Caco-2 (cell line): ENCODE measurements around the gene SP8. TPM values are rescaled to one million over a fixed set of nuclear protein-coding genes. Genes with fewer than 3 reads are reported as not detected.
A peak's percentile ranks its signal among the peaks of the same experiment; 100 is the strongest.

ENCODE experiments used
- BruUV-seq: library from RNA; stranded (reverse); fragments of 400-500 nt; replicated peaks from 2 replicates; lab custom pipeline; 2021; lab: Mats Ljungman, UMichigan
- CTCF ChIA-PET: fragments of 300-600 bp; sonication (Branson Sonifier 250); formaldehyde crosslinking; loops from one replicate; lab custom pipeline; 2022; ENCODE audit warnings: antibody characterized with exemption; lab: Charles Lee
- POLR2A ChIA-PET: fragments of 300-600 bp; sonication (Branson Sonifier 250); formaldehyde crosslinking; loops from one replicate; lab custom pipeline; 2022; ENCODE audit warnings: antibody characterized with exemption; lab: Charles Lee
- DNase-seq, 2 experiments: peaks; one replicate each; pipeline versions ENCODE4 v3.0.0 to v3.0.0-alpha.2; 2020 to 2022
- H3K27me3 ChIP-seq: replicated peaks from 2 replicates; pipeline ENCODE4 v1.6.0; 2011; ENCODE audit warnings: low read length; ENCODE audit not compliant: control insufficient read depth, insufficient read depth
- H3K36me3 ChIP-seq: 2 replicates; pipeline ENCODE4 v1.5.1; 2011; ENCODE audit warnings: low read length; ENCODE audit not compliant: control insufficient read depth, insufficient read depth
- H3K4me1 ChIP-seq: fragments of 250-450 bp; sonication (Bioruptor Pico); 2 replicates; pipeline ENCODE4 v1.5.1; 2020; ENCODE audit warnings: mild to moderate bottlenecking
- H3K4me3 ChIP-seq: 2 replicates; pipeline ENCODE4 v1.5.1; 2011; ENCODE audit warnings: low read depth, mild to moderate bottlenecking, control low read depth, low read length
- H3K9me3 ChIP-seq: fragments of 250-450 bp; sonication (Bioruptor Pico); 2 replicates; pipeline ENCODE4 v1.5.1; 2020; ENCODE audit warnings: mild to moderate bottlenecking, moderate library complexity
- H3K27ac Mint-ChIP-seq: one replicate; pipeline ENCODE4 v1.8.0; 2022; ENCODE audit warnings: mixed read lengths; ENCODE audit not compliant: unreplicated experiment
- H3K27me3 Mint-ChIP-seq: one replicate; pipeline ENCODE4 v1.8.0; 2022; ENCODE audit warnings: mixed read lengths; ENCODE audit not compliant: insufficient read depth, unreplicated experiment
- H3K36me3 Mint-ChIP-seq: one replicate; pipeline ENCODE4 v1.8.0; 2022; ENCODE audit warnings: mild to moderate bottlenecking, mixed read lengths; ENCODE audit not compliant: insufficient read depth, unreplicated experiment
- H3K4me1 Mint-ChIP-seq: one replicate; pipeline ENCODE4 v1.8.0; 2022; ENCODE audit warnings: low read depth, mixed read lengths; ENCODE audit not compliant: unreplicated experiment
- H3K4me3 Mint-ChIP-seq: one replicate; pipeline ENCODE4 v1.8.0; 2022; ENCODE audit warnings: mild to moderate bottlenecking, moderate library complexity, mixed read lengths; ENCODE audit not compliant: unreplicated experiment
- H3K9me3 Mint-ChIP-seq: one replicate; pipeline ENCODE4 v1.8.0; 2022; ENCODE audit warnings: mixed read lengths; ENCODE audit not compliant: unreplicated experiment
- intact Hi-C: fragments of 100-400 bp; cut with micrococcal nuclease; formaldehyde crosslinking; loops from one replicate; pipeline ENCODE4 v1.10.0; 2022; ENCODE audit not compliant: unreplicated experiment
- total RNA-seq: library from RNA; stranded (reverse); gene quantifications from 2 replicates; pipeline ENCODE4 v1.2.3, GENCODE V29; 2022
- TF ChIP-seq, protein P1 (sequence below), 2 experiments: fragments of 200-600 bp in 1 of 2; IDR thresholded peaks; 1 replicate in 1 of 2; 2 replicates in 1 of 2; pipeline versions ENCODE4 v1.5.1 to v1.8.0; 2011 to 2022; ENCODE audit warnings: antibody characterized with exemption in 1 of 2, control low read depth in 1 of 2, inconsistent platforms in 1 of 2, low read depth in 1 of 2, low read length in 1 of 2, mild to moderate bottlenecking in 1 of 2, moderate library complexity in 1 of 2; ENCODE audit not compliant: insufficient read depth in 1 of 2, severe bottlenecking in 1 of 2, unreplicated experiment in 1 of 2

The SP8 gene
- total RNA-seq, 1 experiment from 2014 or later: 13.2 TPM

DNA sequence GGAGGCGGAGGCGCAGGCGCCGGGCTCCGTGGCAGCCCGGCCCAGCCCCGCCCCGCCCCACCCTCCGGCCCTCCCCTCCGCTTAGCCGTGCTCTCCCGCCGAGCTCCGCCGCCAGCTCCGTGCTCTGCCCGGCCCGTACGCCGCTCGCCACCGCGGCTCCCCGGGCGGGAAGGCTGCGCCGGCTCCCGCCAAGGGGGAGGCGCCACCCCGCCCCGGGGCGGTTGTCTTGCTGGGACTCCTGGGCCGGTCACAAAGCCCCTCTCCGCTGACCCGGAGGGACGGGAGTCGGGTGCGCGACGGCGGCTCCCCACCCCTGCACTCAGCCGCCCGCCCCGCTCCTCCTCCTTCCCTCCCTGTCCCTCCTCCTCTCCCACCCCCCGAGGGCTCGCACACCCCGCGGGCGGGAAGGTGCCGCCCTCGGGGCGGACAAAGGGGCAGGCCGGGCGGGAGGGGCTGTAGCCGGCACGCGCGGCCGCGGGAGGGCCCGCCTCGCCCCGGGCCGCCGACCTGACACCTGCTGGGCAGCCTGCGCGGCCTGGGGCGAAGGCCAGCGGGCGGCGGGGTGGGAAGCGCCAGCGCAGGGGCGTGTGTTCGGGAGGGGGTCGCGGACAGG lies 11.5 kb upstream of the SP8 start:
- Mint-ChIP-seq H3K27ac (peak overlapping the region; percentile 82), H3K4me1 (no peaks in the 10 kb centered on the region), H3K36me3 (no peaks in the 10 kb centered on the region), H3K27me3 (no peaks in the 10 kb centered on the region), H3K9me3 (no peaks in the 10 kb centered on the region), H3K4me3 (peak overlapping the region; percentile 98)
- Histone ChIP-seq H3K27me3 (no peaks in the 10 kb centered on the region), H3K4me3 (peak overlapping the region; percentile 50), H3K9me3 (no peaks in the 10 kb centered on the region), H3K4me1 (no peaks in the 10 kb centered on the region; the same call in 1 of the 2 replicates), H3K36me3 (no peaks in the 10 kb centered on the region)
- DNase-seq: peak; percentile 89 to 90
- ChIA-PET CTCF (interaction anchor here (0.7 to 1.6 kb wide), 3 partner anchors 12 to 456 kb away, joined by 3 to 7 read pairs (median 4); partner anchors contain the start of gene SP8), POLR2A (interaction anchor here (0.5 to 1.6 kb wide), 2 partner anchors 12 to 156 kb away, joined by 6 to 17 read pairs; partner anchors contain the start of gene SP8)
- TF ChIP-seq, protein P1, sequence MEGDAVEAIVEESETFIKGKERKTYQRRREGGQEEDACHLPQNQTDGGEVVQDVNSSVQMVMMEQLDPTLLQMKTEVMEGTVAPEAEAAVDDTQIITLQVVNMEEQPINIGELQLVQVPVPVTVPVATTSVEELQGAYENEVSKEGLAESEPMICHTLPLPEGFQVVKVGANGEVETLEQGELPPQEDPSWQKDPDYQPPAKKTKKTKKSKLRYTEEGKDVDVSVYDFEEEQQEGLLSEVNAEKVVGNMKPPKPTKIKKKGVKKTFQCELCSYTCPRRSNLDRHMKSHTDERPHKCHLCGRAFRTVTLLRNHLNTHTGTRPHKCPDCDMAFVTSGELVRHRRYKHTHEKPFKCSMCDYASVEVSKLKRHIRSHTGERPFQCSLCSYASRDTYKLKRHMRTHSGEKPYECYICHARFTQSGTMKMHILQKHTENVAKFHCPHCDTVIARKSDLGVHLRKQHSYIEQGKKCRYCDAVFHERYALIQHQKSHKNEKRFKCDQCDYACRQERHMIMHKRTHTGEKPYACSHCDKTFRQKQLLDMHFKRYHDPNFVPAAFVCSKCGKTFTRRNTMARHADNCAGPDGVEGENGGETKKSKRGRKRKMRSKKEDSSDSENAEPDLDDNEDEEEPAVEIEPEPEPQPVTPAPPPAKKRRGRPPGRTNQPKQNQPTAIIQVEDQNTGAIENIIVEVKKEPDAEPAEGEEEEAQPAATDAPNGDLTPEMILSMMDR (IDR thresholded peaks at IDR 0.05; ENCODE audit: insufficient read depth in 1 of 2, low read depth in 1 of 2, low read length in 1 of 2, severe bottlenecking in 1 of 2, unreplicated experiment in 1 of 2): no peak
- intact Hi-C loops: no loop called here
- no TSS peak for BruUV-seq

DNA sequence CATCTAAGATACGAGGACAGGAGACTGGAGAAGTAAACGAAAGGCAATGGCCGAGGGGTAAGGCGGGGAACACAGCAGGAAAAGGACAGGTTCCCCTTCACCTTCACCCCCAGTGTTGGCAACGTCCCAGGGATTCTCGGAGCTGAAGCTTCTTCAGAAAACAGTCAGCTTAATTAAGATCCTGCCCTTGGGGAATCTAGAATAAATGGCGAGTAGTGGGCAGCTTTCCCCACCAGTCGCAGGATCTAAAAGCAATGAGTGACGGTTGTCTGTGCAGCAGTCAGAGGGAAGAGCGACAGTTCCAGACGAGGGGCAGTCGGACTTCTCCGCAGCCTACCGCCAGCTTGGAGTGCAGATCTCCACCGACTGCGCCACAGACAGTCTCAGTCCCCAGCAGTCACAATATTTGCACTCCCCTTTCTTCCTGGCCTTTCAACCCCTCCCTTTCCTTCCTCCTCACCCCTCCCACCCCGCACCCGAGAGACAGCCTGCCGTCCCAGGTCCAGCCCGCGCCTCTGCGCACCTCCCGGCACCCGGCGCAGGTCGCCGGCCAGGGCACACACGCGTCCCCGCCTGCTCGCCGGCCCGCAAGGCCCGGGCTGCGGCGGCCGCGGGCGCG lies 10.9 kb upstream of the SP8 start:
- Mint-ChIP-seq H3K27ac (peak overlapping the region; percentile 82), H3K36me3 (no peaks in the 10 kb centered on the region), H3K4me1 (no peaks in the 10 kb centered on the region), H3K9me3 (no peaks in the 10 kb centered on the region), H3K27me3 (no peaks in the 10 kb centered on the region), H3K4me3 (peak overlapping the region; percentile 98)
- CTCF ChIA-PET: interaction anchor here (0.7 to 1.6 kb wide), 3 partner anchors 11 to 457 kb away, joined by 3 to 7 read pairs (median 4); partner anchors contain the start of gene SP8
- Histone ChIP-seq H3K27me3 (no peaks in the 10 kb centered on the region), H3K36me3 (no peaks in the 10 kb centered on the region), H3K4me1 (no peaks in the 10 kb centered on the region; the same call in 1 of the 2 replicates), H3K4me3 (peak overlapping the region; percentile 50), H3K9me3 (no peaks in the 10 kb centered on the region)
- BruUV-seq: TSS peak; percentile 89
- intact Hi-C loops: loop anchor here (1.0 kb wide), 1 partner anchor 10 kb away; no protein-coding TSS in a partner anchor
- TF ChIP-seq, protein P1 (IDR thresholded peaks at IDR 0.05; ENCODE audit: insufficient read depth in 1 of 2, low read depth in 1 of 2, low read length in 1 of 2, severe bottlenecking in 1 of 2, unreplicated experiment in 1 of 2): no peak
- POLR2A ChIA-PET: interaction anchor here (0.6 to 1.6 kb wide), 2 partner anchors 12 to 58 kb away, joined by 4 to 17 read pairs; partner anchors contain the start of gene SP8
- DNase-seq: peak in 1 of 2 experiments; percentile 72

DNA sequence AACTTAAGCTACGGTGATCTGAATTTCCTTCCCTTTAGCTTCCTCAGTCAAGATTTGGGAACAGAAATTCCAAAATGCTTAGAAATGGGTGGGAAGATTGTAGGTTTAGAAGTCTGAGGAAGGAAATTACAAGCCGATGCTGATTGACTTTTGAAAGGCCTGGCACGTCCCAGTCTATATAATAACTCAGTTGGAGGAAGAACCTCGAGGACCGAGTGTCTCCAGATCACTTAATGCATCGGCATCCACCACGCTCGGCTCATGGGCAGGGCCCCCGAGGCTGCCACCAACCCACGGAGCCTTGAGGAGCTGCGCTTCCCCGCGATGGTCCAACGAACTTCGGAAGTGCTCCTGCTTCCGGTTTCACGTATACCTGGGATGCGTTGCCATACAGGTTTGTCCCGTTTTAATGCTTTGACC lies 10.4 kb upstream of the SP8 start:
- H3K36me3 ChIP-seq: no peaks in the 10 kb centered on the region
- no peaks in the 10 kb centered on the region; the same call in 1 of the 2 replicates for H3K4me1 ChIP-seq
- intact Hi-C loops: loop anchor here (1.0 kb wide), 1 partner anchor 10 kb away; no protein-coding TSS in a partner anchor
- peak overlapping the region; percentile 50 for H3K4me3 ChIP-seq
- TF ChIP-seq, protein P1 (IDR thresholded peaks at IDR 0.05; ENCODE audit: insufficient read depth in 1 of 2, low read depth in 1 of 2, low read length in 1 of 2, severe bottlenecking in 1 of 2, unreplicated experiment in 1 of 2): no peak
- Mint-ChIP-seq H3K9me3 (no peaks in the 10 kb centered on the region), H3K27ac (peak overlapping the region; percentile 82), H3K4me3 (peak overlapping the region; percentile 98), H3K36me3 (no peaks in the 10 kb centered on the region), H3K4me1 (no peaks in the 10 kb centered on the region), H3K27me3 (no peaks in the 10 kb centered on the region)
- no peaks in the 10 kb centered on the region for H3K9me3 ChIP-seq
- no TSS peak for BruUV-seq
- ChIA-PET POLR2A (interaction anchor here (0.6 to 1.6 kb wide), 2 partner anchors 11 to 58 kb away, joined by 4 to 17 read pairs; partner anchors contain the start of gene SP8), CTCF (interaction anchor here (1.4 to 1.6 kb wide), 2 partner anchors 11 to 457 kb away, joined by 4 to 7 read pairs; partner anchors contain the start of gene SP8)
- peak; percentile 40 to 48 for DNase-seq
- no peaks in the 10 kb centered on the region for H3K27me3 ChIP-seq
